H1 (cell line): ENCODE data around the gene TM7SF3. TPM values are rescaled to one million over a fixed set of nuclear protein-coding genes. Genes with fewer than 3 reads are reported as not detected.
A peak's percentile ranks its signal among the peaks of the same experiment; 100 is the strongest.

ENCODE experiments used
- CTCF ChIA-PET: fragments of 300-600 bp; sonication (Branson Sonifier 250); formaldehyde crosslinking; loops from one replicate; lab custom pipeline; 2021; ENCODE audit not compliant: partially characterized antibody; lab: Charles Lee
- POLR2A ChIA-PET: fragments of 300-600 bp; sonication (Branson Sonifier 250); formaldehyde crosslinking; loops from one replicate; lab custom pipeline; 2021; ENCODE audit warnings: inconsistent platforms; ENCODE audit not compliant: partially characterized antibody; lab: Charles Lee
- DNase-seq, 2 experiments: peaks; one replicate each; pipeline versions ENCODE4 v3.0.0 to v3.0.0-alpha.2; 2010 to 2022; ENCODE audit warnings: low spot score in 2 of 2, low read depth in 1 of 2, mixed read lengths in 1 of 2
- FAIRE-seq: peaks from 2 replicates; lab custom pipeline; 2011; peaks lifted over from hg19 to GRCh38; lab: Jason Lieb, UNC
- H2AFZ ChIP-seq: 2 replicates; pipeline ENCODE4 v1.8.1; 2012; ENCODE audit warnings: low read length, inconsistent platforms
- H2AK5ac ChIP-seq: 2 replicates; pipeline ENCODE4 v1.6.1; 2013; ENCODE audit warnings: low read depth, low read length
- H2BK120ac ChIP-seq: replicated peaks from 2 replicates; pipeline ENCODE3; 2013; ENCODE audit warnings: low read depth, low read length, inconsistent platforms
- H2BK12ac ChIP-seq: 2 replicates; pipeline ENCODE4 v1.6.1; 2013; ENCODE audit warnings: low read depth, low read length
- H2BK15ac ChIP-seq: 2 replicates; pipeline ENCODE4 v1.6.1; 2013; ENCODE audit warnings: low read length
- H2BK20ac ChIP-seq: 2 replicates; pipeline ENCODE4 v1.6.1; 2013; ENCODE audit warnings: low read length
- H2BK5ac ChIP-seq: 2 replicates; pipeline ENCODE4 v1.6.1; 2013; ENCODE audit warnings: low read depth, low read length
- H3K14ac ChIP-seq: 2 replicates; pipeline ENCODE4 v1.6.1; 2013; ENCODE audit warnings: inconsistent platforms; ENCODE audit not compliant: insufficient read length
- H3K18ac ChIP-seq: 2 replicates; pipeline ENCODE4 v1.6.1; 2013; ENCODE audit warnings: low read length; ENCODE audit errors: extremely low read depth
- H3K23ac ChIP-seq: 2 replicates; pipeline ENCODE4 v1.6.1; 2013; ENCODE audit warnings: inconsistent platforms; ENCODE audit not compliant: insufficient read length
- H3K23me2 ChIP-seq: 2 replicates; pipeline ENCODE4 v1.6.1; 2013; ENCODE audit warnings: low read depth, low read length
- H3K27ac ChIP-seq: 2 replicates; pipeline ENCODE4 v1.6.1; 2011; ENCODE audit warnings: low read depth, low read length, inconsistent platforms
- H3K27me3 ChIP-seq, 4 experiments: replicated peaks in 1 of 4; 1 replicate in 1 of 4; 2 replicates in 3 of 4; pipeline versions ENCODE4 v1.6.1 to v1.8.1; 2011 to 2013; ENCODE audit warnings: low read length in 3 of 4, mild to moderate bottlenecking in 3 of 4, inconsistent platforms in 2 of 4, mixed read lengths in 2 of 4, moderate library complexity in 1 of 4; ENCODE audit not compliant: control insufficient read depth in 3 of 4, insufficient read depth in 3 of 4; ENCODE audit errors: extremely low read depth in 1 of 4
- H3K36me3 ChIP-seq, 4 experiments: 2 replicates each; pipeline versions ENCODE4 v1.6.1 to v1.8.1; 2011 to 2013; ENCODE audit warnings: mild to moderate bottlenecking in 4 of 4, low read length in 3 of 4, moderate library complexity in 2 of 4, control low read depth in 1 of 4, inconsistent platforms in 1 of 4; ENCODE audit not compliant: insufficient read depth in 4 of 4, control insufficient read depth in 2 of 4
- H3K4ac ChIP-seq: replicated peaks from 2 replicates; pipeline ENCODE3; 2013; ENCODE audit warnings: low read length, low read depth, mixed read lengths, inconsistent platforms; ENCODE audit not compliant: insufficient read length
- H3K4me1 ChIP-seq, 4 experiments: replicated peaks in 1 of 4; 1 replicate in 1 of 4; 2 replicates in 3 of 4; pipeline versions ENCODE4 v1.6.1 to v1.8.1; 2011 to 2013; ENCODE audit warnings: low read length in 3 of 4, inconsistent platforms in 2 of 4, mixed read lengths in 1 of 4; ENCODE audit not compliant: insufficient read depth in 4 of 4, control insufficient read depth in 3 of 4
- H3K4me2 ChIP-seq, 2 experiments: 2 replicates each; pipeline versions ENCODE4 v1.6.1 to v1.8.1; 2011 to 2013; ENCODE audit warnings: low read depth in 2 of 2, low read length in 2 of 2, control low read depth in 1 of 2, inconsistent platforms in 1 of 2, mild to moderate bottlenecking in 1 of 2; ENCODE audit not compliant: insufficient read depth in 1 of 2
- H3K4me3 ChIP-seq, 4 experiments: fragments of 200-600, 300-600 bp in 1 of 4; sonication (generic), shearing (Covaris generic), sonication (Bioruptor Twin) in 1 of 4; 2 replicates each; pipeline versions ENCODE4 v1.5.1 to v1.8.1; 2011 to 2016; ENCODE audit warnings: low read length in 4 of 4, low read depth in 3 of 4, control low read depth in 2 of 4, inconsistent platforms in 2 of 4, mild to moderate bottlenecking in 2 of 4, mixed read lengths in 1 of 4, moderate library complexity in 1 of 4; ENCODE audit not compliant: insufficient read depth in 2 of 4; ENCODE audit errors: extremely low read depth in 1 of 4
- H3K56ac ChIP-seq: replicated peaks from 2 replicates; pipeline ENCODE3; 2013; ENCODE audit warnings: low read depth, mild to moderate bottlenecking, mixed read lengths, low read length, inconsistent platforms; ENCODE audit not compliant: insufficient read length
- H3K79me1 ChIP-seq: 2 replicates; pipeline ENCODE4 v1.6.1; 2013; ENCODE audit warnings: low read depth, low read length, control low read depth
- H3K79me2 ChIP-seq, 2 experiments: 2 replicates each; pipeline versions ENCODE4 v1.6.1 to v1.8.1; 2012 to 2013; ENCODE audit warnings: low read length in 2 of 2, mild to moderate bottlenecking in 2 of 2, inconsistent platforms in 1 of 2; ENCODE audit not compliant: insufficient read depth in 2 of 2, control insufficient read depth in 1 of 2
- H3K9ac ChIP-seq, 4 experiments: replicated peaks in 1 of 4; 1 replicate in 1 of 4; 2 replicates in 3 of 4; pipeline versions ENCODE4 v1.6.1 to v1.8.1; 2011 to 2013; ENCODE audit warnings: low read depth in 3 of 4, low read length in 3 of 4, control low read depth in 2 of 4, mild to moderate bottlenecking in 2 of 4, moderate library complexity in 2 of 4, inconsistent platforms in 1 of 4; ENCODE audit errors: extremely low read depth in 1 of 4
- H3K9me3 ChIP-seq, 2 experiments: 2 replicates each; pipeline versions ENCODE4 v1.6.1 to v1.8.1; 2012 to 2013; ENCODE audit warnings: mild to moderate bottlenecking in 2 of 2, moderate library complexity in 2 of 2, control low read depth in 1 of 2, inconsistent platforms in 1 of 2, low read depth in 1 of 2, low read length in 1 of 2, mixed read lengths in 1 of 2; ENCODE audit not compliant: insufficient read depth in 2 of 2
- H4K20me1 ChIP-seq, 2 experiments: replicated peaks in 1 of 2; 2 replicates each; pipeline versions ENCODE3 to v1.8.1; 2011 to 2013; ENCODE audit warnings: inconsistent platforms in 2 of 2, low read length in 2 of 2, mild to moderate bottlenecking in 1 of 2; ENCODE audit not compliant: insufficient read depth in 2 of 2, control insufficient read depth in 1 of 2
- H4K5ac ChIP-seq: 2 replicates; pipeline ENCODE4 v1.6.1; 2013; ENCODE audit warnings: low read length, low read depth, mixed read lengths, inconsistent platforms; ENCODE audit not compliant: insufficient read length
- H4K8ac ChIP-seq: 2 replicates; pipeline ENCODE4 v1.8.0; 2013; ENCODE audit warnings: mild to moderate bottlenecking, moderate library complexity, low read length, inconsistent platforms; ENCODE audit not compliant: insufficient read depth; ENCODE audit errors: extremely low read depth
- H4K91ac ChIP-seq: replicated peaks from 2 replicates; pipeline ENCODE3; 2013; ENCODE audit warnings: low read length, mixed read lengths, inconsistent platforms; ENCODE audit not compliant: insufficient read length
- BACH1 ChIP-seq: IDR thresholded peaks from 2 replicates; pipeline ENCODE4 v1.6.1; 2012; ENCODE audit warnings: low read length, improper control_type of control experiment
- MAFK ChIP-seq: IDR thresholded peaks from 2 replicates; pipeline ENCODE4 v1.6.1; 2012; ENCODE audit warnings: low read depth, mild to moderate bottlenecking, improper control_type of control experiment, low read length
- MAX ChIP-seq: IDR thresholded peaks from 2 replicates; pipeline ENCODE4 v1.6.1; 2012; ENCODE audit warnings: inconsistent platforms
- WGBS, 2 experiments: shearing (Covaris generic) in 1 of 2; methylation state at CpG; one replicate each; pipeline versions ENCODE4 v1.1.6 to v1.1.7; 2013 to 2015; ENCODE audit warnings: low lambda C conversion rate in 2 of 2, mixed read lengths in 2 of 2, inconsistent platforms in 1 of 2, low coverage in 1 of 2, missing lambda C conversion rate in 1 of 2; ENCODE audit not compliant: insufficient replicate concordance in 2 of 2, insufficient coverage in 1 of 2, insufficient read length in 1 of 2; ENCODE audit errors: extremely low coverage in 1 of 2, missing lambda C conversion rate in 1 of 2; 5-methylcytosine and 5-hydroxymethylcytosine counted together
- polyA plus RNA-seq, 7 experiments: library from polyadenylated mRNA; depleted of rRNA in 3 of 7; stranded (reverse) in 5 of 7; unstranded in 2 of 7; fragments of >200 nt in 5 of 7; fragments of 200-250 nt in 2 of 7; gene quantifications; 1 replicate in 5 of 7; 2 replicates in 1 of 7; 4 replicates in 1 of 7; pipeline versions ENCODE4 v1.2.1 to v1.2.3, GENCODE V29; 2011 to 2013; ENCODE audit warnings: missing spikeins in 2 of 7, mixed read lengths in 2 of 7
- total RNA-seq: library from RNA; stranded (reverse); fragmentation: NEBNext Ultra II Directional; extraction: Animal tissue kit (Norgen Biotek cat#: 25700); gene quantifications from 2 replicates; pipeline ENCODE4 v1.2.1, GENCODE V29; 2021

Gene TM7SF3
- total and polyA plus RNA-seq, 2 of the 8 experiments (the other 6 are each of a cell fraction or from before 2014, with no cell fraction given) = 57.9 to 77.2 TPM

- no peak overlapping the region for H4K5ac ChIP-seq
- H4K91ac ChIP-seq = no peak overlapping the region
- H2AFZ ChIP-seq = no peak overlapping the region; the same call in 1 of the 2 replicates
- H2AK5ac ChIP-seq = no peak overlapping the region
- no peak overlapping the region for H2BK5ac ChIP-seq
- POLR2A ChIA-PET = no interaction called here
- H3K27me3 ChIP-seq = no peaks in the 10 kb centered on the region
- no peak overlapping the region for H3K14ac ChIP-seq
- no peak overlapping the region for H3K4ac ChIP-seq
- H3K79me2 ChIP-seq = no peaks in the 10 kb centered on the region
- H3K79me1 ChIP-seq = no peaks in the 10 kb centered on the region
- no peak overlapping the region for H3K18ac ChIP-seq
- no peak overlapping the region for H3K4me3 ChIP-seq
- no peak overlapping the region for H3K56ac ChIP-seq
- no peak overlapping the region for H2BK12ac ChIP-seq
- no peak overlapping the region for H2BK120ac ChIP-seq
- CTCF ChIA-PET = no interaction called here
- no peak overlapping the region for H4K8ac ChIP-seq
- no peaks in the 10 kb centered on the region for H4K20me1 ChIP-seq
- no peak overlapping the region for H3K9ac ChIP-seq
- DNase-seq = no peak
- no peak overlapping the region for H2BK15ac ChIP-seq
- no peaks in the 10 kb centered on the region for H3K4me1 ChIP-seq
- H3K9me3 ChIP-seq = no peaks in the 10 kb centered on the region
- no peaks in the 10 kb centered on the region for H3K36me3 ChIP-seq
- H3K4me2 ChIP-seq = no peak overlapping the region
- H3K23me2 ChIP-seq = no peaks in the 10 kb centered on the region; the same call in 1 of the 2 replicates
- H3K23ac ChIP-seq = no peak overlapping the region
- TF ChIP-seq MAX = no peak
- TF ChIP-seq BACH1 = peak; percentile 73
- TF ChIP-seq MAFK = peak; percentile 86
- TF ChIP-seq, all 59 proteins: peak for 2
- Histone ChIP-seq H3K27ac (no peak overlapping the region), H2BK20ac (no peak overlapping the region)
- FAIRE-seq = no peak
- WGBS, 2 experiments = 89% methylated on average over 4 of the region's 4 CpGs; no CpG with 5 or more reads in 1 of the 2 experiments
These were observed 34.9 kb upstream of the TM7SF3 start for GRCh38 chr12:27048822-27049752.
